Subcutaneous adipose tissue (tissue), 4 donors: ENCODE results near the gene CHMP4B. TPM values are rescaled to one million over a fixed set of nuclear protein-coding genes. Genes with fewer than 3 reads are reported as not detected.

Experiments used
- total RNA-seq, 4 donors: library from RNA; depleted of rRNA; stranded (reverse); fragments of >200 nt; gene quantifications; one replicate each; pipeline ENCODE4 v1.1.0, GENCODE V29; 2016
- TF ChIP-seq, protein P1 (sequence below): fragments of 450-650 bp; IDR thresholded peaks from one replicate; pipeline ENCODE4 v1.5.1; 2016; ENCODE audit warnings: low read depth, mild to moderate bottlenecking, control low read depth, antibody characterized with exemption, moderate library complexity

CHMP4B gene
- total RNA-seq, 4 donors from 2014 or later, result 68.0 to 79.5 (median 69.5) TPM

DNA sequence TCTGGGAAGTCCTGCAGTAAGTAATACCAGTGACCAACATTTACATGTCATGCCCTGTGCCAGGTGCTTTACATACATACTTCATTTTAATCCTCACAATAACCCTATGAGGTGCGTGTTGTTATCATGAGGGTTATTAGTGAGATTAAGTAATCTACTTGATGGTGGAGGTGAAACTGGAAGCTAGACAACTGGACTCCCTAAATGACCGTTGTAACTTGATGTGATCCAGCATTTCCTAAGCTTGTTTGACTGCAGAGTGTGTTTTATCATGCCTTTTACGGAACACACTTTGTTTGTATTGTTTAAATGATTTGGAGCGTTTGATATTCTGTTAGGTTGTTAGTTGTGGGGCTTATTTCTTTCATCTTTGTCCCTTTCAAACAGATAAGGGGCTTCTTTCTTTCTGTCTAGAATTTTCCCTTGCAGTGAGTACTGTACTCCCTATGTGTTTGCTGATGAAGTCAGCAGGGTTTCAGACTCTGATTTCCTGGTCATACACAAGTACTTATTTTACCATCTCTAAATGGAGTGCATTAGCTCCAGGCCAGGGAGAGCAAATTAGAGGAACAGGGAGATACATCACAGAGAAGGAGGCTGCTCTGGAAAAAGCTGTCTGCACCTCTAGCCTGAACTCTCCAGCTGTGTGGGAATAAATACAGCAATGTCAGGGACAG, 29.7 kb downstream of the CHMP4B start:
- TF ChIP-seq, protein P1, sequence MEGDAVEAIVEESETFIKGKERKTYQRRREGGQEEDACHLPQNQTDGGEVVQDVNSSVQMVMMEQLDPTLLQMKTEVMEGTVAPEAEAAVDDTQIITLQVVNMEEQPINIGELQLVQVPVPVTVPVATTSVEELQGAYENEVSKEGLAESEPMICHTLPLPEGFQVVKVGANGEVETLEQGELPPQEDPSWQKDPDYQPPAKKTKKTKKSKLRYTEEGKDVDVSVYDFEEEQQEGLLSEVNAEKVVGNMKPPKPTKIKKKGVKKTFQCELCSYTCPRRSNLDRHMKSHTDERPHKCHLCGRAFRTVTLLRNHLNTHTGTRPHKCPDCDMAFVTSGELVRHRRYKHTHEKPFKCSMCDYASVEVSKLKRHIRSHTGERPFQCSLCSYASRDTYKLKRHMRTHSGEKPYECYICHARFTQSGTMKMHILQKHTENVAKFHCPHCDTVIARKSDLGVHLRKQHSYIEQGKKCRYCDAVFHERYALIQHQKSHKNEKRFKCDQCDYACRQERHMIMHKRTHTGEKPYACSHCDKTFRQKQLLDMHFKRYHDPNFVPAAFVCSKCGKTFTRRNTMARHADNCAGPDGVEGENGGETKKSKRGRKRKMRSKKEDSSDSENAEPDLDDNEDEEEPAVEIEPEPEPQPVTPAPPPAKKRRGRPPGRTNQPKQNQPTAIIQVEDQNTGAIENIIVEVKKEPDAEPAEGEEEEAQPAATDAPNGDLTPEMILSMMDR, result no peak

DNA sequence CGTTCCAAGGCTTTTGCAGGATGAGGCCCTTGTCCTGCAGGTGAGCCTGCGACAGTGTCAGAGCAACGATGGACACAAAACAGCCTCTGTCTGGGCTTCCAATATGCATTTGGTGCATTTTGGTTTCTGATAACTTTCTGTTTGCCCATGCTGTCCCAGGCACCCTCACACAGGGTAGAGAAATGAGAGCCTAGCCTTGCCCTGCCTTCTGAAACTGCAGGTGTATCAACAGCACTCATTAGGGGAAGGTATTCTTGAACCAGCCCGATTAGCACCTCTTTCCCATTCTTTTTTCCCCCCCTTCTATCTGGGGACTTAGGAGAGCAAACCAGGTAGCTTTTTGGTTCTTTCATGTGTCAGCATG, 30.3 kb downstream of the CHMP4B start:
- TF ChIP-seq, protein P1, result no peak

DNA sequence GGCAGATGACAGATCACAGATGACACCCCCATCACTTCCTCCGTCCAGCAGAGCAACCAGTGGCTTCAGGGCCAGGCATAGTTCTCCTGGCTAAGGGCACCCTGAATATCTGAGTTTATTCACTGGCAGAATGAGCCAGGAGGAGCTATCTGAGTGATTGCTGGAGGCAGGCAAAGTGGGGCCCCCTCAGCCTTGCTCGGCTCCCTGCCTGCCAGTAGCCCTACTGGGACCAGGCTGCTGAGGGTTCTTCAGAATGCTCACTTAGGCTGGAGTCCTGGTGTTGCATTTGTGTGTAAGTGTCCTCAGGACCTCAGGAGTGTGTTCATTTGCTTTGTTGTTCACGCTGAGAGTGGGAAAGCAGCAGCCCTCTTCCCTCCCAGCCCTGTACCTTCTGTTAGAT, 31.2 kb downstream of the CHMP4B start:
- TF ChIP-seq, protein P1, result no peak

DNA sequence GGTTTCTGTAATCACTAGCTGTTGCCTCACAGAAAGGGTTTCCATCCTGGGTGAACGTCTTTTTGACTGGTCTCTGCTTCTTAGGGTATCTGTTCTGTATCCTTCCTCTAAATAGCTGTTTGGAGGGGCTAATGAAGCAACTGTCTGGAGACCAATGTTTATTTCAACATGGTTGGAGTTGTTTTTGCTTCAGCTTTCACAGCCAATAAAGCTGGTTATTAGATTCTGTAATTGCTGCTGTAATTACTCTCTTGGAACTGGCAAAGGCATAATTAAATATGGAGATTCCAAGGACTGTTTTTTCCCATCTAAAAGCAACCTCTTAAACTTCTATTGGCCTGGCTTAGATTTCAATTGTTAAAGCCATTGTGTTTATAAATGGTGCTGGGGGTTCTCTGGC, 31.9 kb downstream of the CHMP4B start:
- TF ChIP-seq, protein P1, result no peak

DNA sequence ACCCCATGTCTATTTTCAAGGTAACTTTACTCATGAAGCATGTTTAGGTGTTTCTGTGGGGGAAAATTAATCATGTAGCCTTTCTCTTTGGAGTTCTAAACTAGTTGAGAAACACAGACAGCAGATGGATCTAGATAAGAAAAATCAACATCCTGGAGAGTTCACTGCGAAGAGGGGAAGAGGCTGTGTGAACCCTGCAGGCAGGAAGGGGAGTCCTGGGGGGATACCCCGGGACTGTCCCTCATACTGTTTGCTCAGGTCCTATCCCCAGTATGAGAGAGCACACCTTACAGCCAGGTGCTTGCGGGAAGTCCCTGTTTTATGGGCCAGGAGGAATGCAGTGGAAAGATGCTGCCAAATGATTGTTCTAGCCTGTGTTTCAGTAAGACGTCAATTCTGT, 32.7 kb downstream of the CHMP4B start:
- TF ChIP-seq, protein P1, result no peak

DNA sequence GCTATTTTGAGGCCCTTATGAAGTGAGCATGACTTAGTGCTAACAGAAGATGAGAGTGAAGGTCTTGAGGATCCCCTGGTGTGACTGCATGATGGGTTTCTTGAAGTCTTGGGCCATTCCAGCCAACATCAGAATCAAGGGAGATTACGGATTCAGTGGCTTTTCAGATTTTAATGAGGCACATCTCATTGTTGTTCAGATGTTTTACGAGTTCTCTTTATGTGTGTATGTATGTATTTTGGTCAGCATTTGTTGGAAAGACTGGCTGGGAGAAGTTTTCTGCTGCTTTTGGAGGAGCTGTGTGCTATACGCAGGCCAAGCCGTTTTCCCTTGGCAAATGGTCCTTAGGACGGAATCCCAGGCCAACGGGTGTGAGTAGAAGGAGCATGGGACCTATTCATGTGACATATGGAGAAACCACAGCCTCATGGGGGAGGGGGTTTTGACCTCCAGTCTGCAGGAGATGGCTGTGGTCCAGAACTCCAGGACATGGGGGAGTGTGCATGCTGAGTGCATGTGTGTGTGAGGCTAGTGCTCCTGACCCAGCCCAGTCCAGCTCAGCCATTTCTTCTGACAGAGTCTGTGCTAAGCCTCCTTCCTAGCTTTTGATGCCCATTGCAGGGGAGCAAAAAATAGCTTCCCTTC, 35.3 kb downstream of the CHMP4B start:
- TF ChIP-seq, protein P1, result no peak

DNA sequence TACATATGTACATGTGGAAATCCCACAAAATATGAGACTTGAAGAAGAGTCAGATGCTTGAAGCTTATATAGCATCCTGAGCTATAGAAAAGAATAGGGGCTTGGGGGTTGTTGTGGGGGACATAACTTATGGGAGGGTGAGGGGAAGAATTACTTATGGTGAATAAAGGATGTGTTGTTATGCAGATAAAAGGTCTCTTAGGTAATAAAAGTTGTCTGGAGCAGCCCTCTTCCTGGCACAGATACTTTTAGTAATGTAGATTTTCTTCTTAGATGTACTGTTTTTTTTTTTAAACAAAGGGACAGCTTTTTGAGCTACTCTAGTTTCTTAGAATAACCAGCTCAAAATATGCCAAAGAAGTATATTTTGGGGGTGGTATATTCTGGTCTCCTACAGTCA, 35.9 kb downstream of the CHMP4B start:
- TF ChIP-seq, protein P1, result no peak
